DMS 273 (cell line): ENCODE data around the gene STK11IP.
A peak's percentile ranks its signal among the peaks of the same experiment; 100 is the strongest.

Source experiments
- DNase-seq: peaks from one replicate; lab custom pipeline; 2025; ENCODE audit not compliant: unreplicated experiment; lab: John Stamatoyannopoulos, UW

STK11IP gene

DNA sequence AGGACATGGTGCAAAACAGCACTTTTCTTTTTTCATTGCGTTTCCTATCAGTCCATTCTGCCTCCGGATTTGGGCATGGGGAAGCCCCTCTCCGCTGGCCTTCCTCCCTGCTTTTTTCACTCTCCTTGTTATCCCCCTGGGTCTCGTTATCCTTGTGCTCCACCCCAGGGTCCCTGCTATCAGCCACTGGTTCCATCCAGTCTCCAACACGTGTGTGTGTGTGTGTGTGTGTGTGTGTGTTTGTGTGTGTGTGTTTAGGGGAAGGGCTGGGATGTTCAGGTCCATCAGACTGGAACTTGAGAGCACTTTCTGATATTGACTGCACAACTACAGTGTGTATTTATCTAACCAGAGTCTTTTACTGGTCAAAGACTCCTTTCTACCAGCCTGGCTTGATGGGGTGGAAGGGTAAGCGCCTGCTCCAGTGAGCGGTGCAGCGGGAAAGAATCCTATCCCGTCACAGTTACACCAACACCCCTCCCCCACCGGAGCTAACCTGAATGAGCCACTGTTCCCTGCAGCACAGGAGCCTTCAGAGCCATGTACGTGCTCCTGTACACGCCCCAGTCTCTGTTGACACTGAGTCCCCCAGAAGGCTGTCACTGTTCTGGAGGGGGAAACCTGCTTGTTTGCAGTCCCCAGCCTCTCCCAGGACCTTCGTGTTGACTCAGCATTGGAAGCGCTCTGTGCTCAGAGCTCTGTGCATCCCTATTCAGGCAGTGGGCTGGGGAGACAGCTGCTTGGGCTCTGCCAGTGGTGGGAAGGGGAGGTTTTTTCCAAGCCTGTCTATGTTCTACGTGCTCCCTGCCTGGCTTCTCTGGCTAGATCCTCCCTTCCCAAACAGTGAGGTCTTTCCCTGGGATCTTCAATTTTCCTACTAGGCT lies 20.9 kb upstream of the STK11IP start:
- DNase-seq, result no peak

DNA sequence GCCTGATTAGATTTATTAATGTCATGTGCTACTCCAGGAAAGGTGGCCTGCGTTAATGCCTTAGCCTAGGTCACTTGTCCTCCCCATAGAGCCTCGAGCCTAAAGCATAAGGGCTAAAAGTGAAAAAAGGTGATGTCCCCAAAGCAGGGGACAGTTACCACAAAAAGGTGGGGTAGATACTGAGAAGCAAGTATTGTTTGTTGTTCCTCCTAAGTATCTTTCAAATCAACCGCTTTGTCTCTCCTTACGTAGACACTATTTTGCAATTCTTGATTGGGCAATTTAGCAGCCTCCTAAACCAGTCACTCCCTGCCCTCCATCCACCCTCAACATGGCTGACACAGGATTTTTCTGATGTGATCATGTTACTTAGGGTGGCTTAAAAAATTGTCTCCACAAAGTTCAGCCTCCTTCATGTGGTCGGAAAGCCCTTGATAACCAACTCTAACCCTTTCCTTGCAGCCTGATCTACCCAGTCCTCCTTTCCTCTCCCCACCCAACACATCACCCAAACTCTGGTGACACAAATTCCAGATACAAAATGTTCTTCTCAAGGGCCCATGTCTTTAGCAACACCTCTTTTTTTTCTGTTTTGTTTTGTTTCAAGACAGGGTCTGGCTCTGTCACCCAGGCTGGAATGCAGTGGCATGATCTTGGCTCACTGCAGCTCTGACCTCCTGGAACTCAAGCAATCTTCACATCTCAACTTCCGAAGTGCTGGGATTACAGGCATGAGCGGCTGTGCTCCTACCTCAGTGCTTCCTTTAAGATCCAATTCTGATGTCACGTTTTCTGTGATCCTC lies 18.6 kb upstream of the STK11IP start:
- no peak for DNase-seq

DNA sequence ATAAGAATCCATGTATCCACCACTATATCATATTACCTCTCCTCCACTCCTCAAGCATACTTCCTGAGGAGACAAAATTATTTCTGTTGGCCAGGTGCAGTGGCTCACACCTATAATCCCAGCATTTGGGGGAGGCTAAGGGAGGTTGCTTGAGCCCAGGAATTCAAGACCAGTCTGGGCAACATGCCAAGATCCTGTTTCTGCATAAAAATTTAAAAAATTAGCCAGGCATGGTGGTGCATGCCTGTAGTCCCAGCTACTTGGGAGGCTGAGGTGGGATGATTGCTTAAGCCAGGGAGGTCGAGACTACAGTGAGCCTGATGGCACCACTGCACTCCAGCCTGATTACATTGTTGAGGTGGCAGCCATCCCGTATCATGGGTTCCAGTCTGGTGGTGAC lies 16.3 kb upstream of the STK11IP start:
- DNase-seq, result peak; percentile 13

- DNase-seq, result no peak
These were observed 6.6 kb upstream of the STK11IP start for GRCh38 chr2:219591091-219591490.

DNA sequence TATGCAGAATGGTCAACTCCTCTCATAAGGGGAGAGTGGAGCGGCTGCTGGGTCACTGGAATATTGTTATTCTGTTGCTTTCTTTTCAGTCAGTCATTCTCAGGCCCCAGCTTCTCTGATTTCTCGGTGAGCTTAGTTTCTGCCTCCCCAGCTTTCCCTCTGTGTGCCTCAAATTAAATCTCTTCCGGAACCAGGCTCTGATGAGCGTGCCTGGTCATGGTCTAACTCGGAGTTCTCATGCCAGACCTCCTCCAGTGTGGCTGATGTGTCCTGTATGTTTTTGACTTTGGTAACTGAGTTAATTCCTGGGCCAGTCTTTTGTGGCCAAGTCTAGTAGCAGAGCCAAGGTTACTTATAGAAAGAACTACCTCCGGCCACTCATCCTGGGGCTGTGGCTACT lies 4.9 kb upstream of the STK11IP start:
- DNase-seq, result no peak

DNA sequence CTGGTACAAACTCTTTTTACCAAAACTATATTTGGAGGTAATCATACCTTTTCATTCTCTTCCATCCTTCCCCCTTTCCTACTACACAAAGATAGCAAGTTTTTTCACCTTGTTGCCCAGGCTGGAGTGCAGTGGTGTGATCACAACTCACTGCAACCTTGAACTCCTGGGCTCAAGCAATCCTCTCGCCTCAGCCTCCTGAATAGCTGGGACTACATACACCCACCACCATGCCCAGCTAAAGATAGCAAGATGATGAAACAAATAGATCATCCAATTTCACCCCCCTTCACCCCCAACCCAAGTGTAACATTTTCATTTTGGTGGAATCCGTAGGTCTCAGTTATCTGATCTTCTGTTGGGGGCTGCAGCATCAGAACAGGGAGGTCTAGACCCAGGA lies 4.5 kb upstream of the STK11IP start:
- DNase-seq, result no peak

GRCh38 chr2:219595256-219595655 lies 2.4 kb upstream of the STK11IP start:
- peak; percentile 25 for DNase-seq

GRCh38 chr2:219596954-219597551 lies 604 bp upstream of the STK11IP start:
- DNase-seq, result no peak

DNA sequence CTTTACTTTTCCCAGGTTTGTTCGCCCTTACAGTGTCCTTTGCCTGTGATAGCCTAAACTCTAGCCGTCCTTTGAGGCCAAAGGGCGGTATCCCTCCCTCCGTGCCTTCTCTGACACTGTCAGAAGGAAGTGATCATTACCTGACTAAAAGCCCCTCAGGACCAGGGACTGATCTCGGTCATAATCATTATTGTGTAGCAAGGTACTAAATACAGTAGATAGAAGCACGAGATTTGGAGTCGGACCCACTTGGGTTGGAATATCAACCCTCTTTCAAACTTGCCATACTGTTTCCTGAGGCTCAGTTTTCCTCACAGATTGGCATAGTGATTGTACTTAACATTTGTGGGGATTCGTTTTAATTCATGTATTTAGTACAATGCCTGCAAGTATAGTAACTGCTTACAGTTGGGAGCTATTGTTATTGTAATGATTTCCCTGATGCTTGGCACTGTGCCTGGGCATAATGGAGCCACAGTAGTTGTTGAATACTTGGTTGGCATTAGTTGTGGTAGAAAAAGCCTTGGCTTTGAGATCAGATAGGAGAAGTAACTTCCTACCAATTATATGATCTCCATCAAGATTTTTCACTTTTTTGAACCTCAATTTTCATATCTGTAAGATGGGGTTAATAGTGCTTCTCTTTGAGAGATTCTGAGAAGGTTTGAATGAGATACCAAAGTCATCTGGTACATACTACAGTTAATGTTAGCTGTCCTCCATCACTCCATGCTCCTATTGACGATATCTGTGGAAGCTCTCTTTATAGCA lies 836 bp downstream of the STK11IP start:
- peak; percentile 40 for DNase-seq

GRCh38 chr2:219603771-219604170 lies 6.1 kb downstream of the STK11IP start:
- no peak for DNase-seq

DNA sequence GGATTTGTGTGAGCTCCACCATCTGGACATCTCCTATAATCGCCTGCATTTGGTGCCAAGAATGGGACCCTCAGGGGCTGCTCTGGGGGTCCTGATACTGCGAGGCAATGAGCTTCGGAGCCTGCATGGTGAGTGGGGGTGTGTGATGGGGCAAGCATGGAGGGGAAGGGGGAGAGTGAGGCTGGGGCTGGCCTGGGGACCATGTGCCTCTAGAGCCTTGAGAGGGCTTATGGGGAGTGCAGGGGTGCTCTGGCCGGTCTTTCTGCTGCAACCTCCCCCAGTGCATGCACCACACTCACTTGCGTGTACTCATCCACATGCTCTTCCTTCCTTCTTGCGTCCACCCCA lies 7.9 kb downstream of the STK11IP start:
- DNase-seq, result no peak

- DNase-seq, result no peak
These were observed 10.3 kb downstream of the STK11IP start for GRCh38 chr2:219607931-219608330.

DNA sequence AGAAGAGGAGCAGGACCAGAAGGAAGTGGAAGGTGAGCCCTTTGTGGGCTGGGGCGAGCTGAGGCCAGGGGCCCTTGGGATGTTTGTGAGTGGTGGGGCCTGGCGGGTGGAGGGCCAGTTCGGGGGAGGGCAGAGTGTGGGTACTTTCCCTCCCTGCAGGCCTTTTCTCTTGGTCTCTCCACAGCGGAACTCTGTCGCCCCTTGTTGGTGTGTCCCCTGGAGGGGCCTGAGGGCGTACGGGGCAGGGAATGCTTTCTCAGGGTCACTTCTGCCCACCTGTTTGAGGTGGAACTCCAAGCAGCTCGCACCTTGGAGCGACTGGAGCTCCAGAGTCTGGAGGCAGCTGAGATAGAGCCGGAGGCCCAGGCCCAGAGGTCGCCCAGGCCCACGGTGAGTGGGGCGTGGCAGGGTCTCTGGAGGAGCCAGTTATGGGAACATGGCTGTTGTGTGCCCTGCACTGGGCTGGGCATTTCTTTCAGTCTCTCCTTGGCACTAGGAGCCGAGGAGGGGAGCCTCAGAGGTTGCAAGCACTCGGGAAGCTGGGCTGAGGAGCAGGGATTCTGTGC lies 10.8 kb downstream of the STK11IP start:
- DNase-seq, result no peak

- DNase-seq, result no peak
These were observed 11.6 kb downstream of the STK11IP start for GRCh38 chr2:219609149-219609750.

DNA sequence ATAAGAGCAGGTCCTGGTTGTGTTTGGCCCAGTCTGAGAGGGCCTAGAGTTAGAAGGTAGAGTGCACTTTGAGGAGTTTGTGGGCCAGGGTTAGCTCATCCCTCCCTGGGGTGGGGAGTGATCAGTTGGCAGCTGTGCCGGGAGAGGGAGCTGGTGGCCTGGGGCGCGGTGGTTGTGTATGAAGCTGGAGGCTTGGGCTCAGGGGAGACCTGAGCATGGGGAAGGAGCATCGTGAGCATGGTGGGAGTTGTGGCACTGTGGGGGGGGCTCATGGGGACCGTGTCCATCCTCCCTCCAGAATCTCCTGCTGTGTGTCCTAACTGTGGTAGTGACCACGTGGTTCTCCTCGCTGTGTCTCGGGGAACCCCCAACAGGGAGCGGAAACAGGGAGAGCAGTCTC lies 13.6 kb downstream of the STK11IP start:
- DNase-seq, result no peak

DNA sequence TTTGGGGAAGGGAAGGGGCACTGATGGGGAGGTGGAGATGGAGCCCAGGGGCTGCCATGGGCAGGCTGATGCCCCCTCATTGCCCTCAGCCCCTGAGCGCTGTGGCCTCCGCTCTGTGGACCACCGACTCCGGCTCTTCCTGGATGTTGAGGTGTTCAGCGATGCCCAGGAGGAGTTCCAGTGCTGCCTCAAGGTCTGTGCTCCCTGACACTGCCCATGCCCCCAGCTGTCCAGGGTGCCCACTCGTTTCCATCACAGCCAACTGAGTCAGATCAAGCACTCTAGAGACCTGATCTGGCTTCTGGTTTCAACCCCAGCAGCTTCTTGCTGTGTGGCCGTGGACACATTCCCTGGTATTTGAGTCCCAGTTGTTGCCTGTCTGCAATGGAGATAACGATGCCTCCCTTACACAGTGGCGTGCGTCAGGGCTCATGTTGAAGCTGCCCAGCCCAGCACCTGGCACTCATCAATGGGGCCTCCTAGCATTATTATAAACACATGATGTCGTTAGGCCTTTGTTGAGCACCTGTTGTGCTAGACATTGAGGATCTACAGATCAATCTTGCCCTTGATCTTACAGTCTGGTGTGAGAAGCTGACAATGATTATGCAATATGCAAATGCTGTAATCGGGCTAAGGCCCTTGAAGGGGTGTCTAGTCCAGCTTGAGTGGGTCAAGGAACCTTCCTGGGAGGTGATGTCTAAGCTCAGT lies 14.4 kb downstream of the STK11IP start:
- no peak for DNase-seq

DNA sequence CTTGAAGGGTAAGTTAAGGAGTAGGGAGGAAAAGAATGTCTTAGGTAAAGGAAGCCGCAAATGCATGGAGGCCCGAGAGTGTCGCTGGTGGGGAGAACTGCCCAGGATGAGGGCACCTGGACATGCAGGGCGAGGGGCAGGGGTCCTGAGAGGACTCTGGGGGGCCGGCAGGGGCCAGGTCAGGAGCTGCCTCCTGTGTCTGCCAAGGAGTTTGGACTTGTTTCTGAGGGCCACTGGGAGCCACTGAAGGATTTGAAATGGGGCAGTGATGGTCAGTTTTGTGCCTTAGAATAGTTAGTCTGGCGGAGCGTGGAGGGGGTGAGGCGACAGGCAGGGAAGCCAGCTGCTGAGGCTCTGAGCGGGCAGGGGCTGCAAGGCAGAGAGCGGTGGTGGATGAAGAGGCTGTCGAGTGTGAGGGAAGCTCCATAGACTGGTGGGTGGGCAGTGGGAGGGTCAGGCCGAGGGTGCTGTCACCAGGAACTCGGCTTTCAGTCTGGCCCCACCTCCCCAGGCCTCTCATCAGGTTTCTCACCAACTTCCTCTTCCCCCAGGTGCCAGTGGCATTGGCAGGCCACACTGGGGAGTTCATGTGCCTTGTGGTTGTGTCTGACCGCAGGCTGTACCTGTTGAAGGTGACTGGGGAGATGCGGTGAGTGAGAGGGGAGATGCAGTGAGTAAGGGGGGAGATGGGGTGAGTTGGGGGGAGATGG lies 15.1 kb downstream of the STK11IP start:
- no peak for DNase-seq

GRCh38 chr2:219613461-219614070 lies 15.9 kb downstream of the STK11IP start:
- DNase-seq, result no peak
